ENCODE results near the gene DBP.

The DBP gene

GRCh38 chr19:48644839-48645619, 7.8 kb upstream of the DBP start:
- peak overlapping the region; percentile 95 for H3K27ac ChIP-seq
- TF ChIP-seq ZFX (IDR thresholded peaks at IDR 0.05; ENCODE audit: borderline replicate concordance) = no peak
- TF ChIP-seq CTCF (IDR thresholded peaks at IDR 0.05) = no peak

DNA sequence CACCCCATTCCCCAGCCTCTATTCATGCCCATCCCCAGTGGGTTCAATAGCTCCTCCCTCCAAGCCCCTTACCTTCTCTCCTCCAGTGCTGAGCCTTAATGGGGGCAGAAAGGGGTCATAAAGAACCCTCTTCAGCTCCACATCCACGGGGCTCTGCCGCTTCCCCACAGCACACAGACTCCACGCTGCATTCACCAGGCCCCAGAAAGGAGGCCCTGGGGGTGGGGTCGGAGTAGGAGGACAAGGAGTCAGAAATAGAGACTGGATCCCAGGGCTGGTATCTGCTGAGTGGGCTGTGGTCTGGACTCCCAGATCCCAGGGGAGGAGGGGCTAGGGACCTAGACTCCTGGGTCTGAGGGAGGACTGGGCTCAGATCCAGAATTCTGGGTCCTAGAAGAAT, 7.2 kb upstream of the DBP start:
- H3K27ac ChIP-seq = 0 out of 2 replicates have a peak overlapping the region, but pooled peaks have one; percentile 95
- TF ChIP-seq ZFX (IDR thresholded peaks at IDR 0.05; ENCODE audit: borderline replicate concordance) = no peak
- no peak for TF ChIP-seq CTCF (IDR thresholded peaks at IDR 0.05)

GRCh38 chr19:48642862-48643261, 5.7 kb upstream of the DBP start:
- TF ChIP-seq CTCF (IDR thresholded peaks at IDR 0.05) (no peak), ZFX (IDR thresholded peaks at IDR 0.05; ENCODE audit: borderline replicate concordance) (no peak)
- peak overlapping the region; percentile 100 for H3K27ac ChIP-seq

- TF ChIP-seq CTCF (IDR thresholded peaks at IDR 0.05) (no peak), ZFX (IDR thresholded peaks at IDR 0.05; ENCODE audit: borderline replicate concordance) (no peak)
- H3K27ac ChIP-seq = peak overlapping the region; percentile 100
Measured at GRCh38 chr19:48641850-48642249, 4.7 kb upstream of the DBP start.

- peak overlapping the region; percentile 100 for H3K27ac ChIP-seq
- TF ChIP-seq ZFX (IDR thresholded peaks at IDR 0.05; ENCODE audit: borderline replicate concordance) (no peak), CTCF (IDR thresholded peaks at IDR 0.05) (no peak)
Measured at GRCh38 chr19:48639483-48640375, 2.5 kb upstream of the DBP start.

DNA sequence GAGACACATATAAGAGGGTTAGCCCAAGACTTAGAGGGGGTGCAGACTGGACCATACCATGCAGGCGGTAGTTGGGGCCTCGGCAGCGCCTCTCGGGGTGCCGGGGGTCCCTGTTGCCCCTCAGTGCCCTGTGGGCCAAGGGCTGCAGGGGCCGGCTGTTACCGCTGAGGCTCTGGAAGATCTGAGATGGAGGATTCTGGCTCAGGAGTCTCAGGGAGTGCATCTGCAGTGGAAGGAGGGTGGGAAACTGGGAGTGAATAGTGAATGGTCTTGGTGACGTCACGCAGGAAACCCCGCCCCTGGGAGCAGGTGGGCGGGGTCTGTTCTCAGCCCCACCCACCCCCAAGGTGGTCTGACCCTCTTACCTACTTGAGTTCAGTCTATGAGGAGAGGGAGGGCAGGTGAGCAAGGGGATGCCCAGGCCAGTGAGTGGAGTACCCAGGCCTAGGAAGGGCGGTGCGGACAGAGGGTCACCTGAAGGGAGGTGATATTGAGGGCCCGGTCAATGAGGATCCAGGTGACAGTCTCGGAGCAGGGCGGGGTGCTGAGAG, 1.7 kb upstream of the DBP start:
- TF ChIP-seq ZFX (IDR thresholded peaks at IDR 0.05; ENCODE audit: borderline replicate concordance) (no peak), CTCF (IDR thresholded peaks at IDR 0.05) (no peak)
- H3K27ac ChIP-seq = peak overlapping the region; percentile 100
